ENCODE results near the gene MTO1.
"Not testable (repeated sequence)": the region's sequence is repeated elsewhere in the genome, so short reads cannot be mapped to it uniquely, and the experiment has no call there.

MTO1 gene, protein sequence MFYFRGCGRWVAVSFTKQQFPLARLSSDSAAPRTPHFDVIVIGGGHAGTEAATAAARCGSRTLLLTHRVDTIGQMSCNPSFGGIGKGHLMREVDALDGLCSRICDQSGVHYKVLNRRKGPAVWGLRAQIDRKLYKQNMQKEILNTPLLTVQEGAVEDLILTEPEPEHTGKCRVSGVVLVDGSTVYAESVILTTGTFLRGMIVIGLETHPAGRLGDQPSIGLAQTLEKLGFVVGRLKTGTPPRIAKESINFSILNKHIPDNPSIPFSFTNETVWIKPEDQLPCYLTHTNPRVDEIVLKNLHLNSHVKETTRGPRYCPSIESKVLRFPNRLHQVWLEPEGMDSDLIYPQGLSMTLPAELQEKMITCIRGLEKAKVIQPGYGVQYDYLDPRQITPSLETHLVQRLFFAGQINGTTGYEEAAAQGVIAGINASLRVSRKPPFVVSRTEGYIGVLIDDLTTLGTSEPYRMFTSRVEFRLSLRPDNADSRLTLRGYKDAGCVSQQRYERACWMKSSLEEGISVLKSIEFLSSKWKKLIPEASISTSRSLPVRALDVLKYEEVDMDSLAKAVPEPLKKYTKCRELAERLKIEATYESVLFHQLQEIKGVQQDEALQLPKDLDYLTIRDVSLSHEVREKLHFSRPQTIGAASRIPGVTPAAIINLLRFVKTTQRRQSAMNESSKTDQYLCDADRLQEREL

DNA sequence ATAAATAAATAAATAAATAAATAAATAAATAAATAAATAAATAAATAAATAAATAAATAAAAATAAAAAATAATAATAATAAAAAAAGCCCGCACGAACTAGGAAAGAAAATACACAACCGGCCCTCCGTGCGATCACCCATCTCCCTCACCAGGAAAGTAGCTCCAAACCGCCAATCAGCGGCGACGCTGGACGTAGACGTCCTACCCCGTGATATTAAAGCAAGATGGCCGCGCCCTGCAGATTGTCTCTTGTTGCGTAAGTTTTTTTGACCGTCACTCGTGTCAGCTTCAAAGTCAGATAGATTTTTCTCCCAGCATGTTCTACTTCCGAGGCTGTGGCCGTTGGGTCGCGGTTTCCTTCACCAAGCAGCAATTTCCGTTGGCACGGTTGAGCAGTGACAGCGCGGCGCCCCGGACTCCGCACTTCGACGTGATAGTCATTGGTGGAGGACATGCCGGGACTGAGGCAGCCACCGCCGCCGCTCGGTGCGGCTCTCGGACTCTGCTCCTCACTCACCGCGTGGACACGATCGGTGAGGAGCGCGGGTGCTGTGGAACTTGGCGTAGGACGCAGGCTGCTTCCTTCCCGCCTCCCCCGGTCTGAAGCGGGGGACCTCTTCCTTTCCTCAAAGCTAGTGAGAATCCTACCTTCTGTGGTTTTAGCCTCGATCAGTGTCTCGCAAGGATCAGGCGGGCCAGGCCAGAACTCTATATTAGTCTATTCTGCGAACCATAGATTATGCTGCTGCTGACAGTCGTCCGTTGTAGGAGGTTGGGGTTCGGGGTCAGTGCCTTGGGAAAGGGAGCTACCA is at the start of gene MTO1:
TSS of gene MTO1 (plus strand) at position 201 of the 814 bp plus-strand sequence. CDS start at position 319, 118 bp downstream.
- DNase-seq (ENCODE audit: low read depth, low spot score), result peak; percentile 82

DNA sequence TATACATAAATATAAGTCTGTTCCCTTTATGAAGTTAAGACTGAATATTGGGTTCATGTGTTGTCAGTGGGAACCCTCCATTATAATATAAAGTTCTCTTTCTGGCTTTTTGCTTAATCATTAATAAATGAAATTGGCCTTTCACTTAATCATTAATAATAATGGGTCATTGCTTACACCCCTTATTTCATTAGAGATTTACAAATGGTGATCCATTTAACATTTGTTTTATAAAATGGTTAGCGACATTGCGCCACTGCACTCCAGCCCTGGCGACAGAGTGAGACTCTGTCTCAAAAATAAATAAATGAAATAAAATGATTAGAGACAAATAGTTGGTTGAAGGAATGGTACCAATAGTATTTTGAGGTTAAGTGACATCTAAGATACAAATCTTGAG is 48.4 kb upstream of the MTO1 start:
- DNase-seq (ENCODE audit: low read depth, low spot score), result no peak

DNA sequence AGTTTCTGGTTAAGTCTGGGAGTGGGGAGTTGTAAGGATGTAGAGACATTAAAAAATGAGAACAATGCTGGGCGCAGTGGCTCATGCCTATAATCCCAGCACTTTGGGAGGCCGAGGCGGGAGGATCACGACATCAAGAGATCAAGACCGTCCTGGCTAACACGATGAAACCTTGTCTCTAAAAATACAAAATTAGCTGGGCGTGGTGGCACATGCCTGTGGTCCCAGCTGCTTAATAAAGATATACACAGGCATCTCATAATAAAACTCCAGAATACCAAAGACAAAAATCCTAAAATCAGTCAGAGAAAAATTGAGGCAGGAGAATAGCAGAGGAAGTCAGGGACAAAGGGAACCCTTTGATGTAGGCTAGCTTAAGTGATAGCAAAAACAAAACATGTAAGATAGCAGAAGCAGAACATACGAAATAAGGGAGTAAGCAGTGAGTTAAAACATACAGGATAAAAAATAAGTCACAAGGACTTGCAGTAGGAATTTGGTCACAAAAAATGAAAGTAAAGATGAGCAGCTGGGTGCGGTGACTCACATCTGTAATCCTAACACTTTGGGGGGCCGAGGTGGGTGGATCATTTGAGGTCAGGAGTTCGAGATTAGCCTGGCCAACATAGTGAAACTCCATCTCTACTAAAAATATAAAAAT is 43.3 kb upstream of the MTO1 start:
- DNase-seq (ENCODE audit: low read depth, low spot score), result no peak

DNA sequence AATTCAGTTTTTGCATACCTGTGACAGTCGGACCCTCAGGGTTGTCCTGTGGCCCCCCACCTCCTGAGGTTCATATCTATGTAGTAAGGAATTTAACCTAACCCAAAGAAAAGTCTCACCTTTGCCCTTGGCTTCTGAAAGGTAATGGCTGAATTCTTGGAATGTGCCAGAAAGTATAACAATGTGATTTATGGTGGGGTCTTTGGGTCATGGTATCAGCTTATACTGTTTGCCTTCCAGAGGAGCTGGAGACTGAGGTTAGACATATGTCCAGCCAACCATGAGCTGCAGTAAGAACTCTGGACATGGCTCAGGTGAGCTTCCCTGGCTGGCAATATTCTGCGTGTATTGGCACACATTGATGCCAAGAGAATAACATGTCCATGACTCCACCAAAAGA is 40.0 kb upstream of the MTO1 start:
- DNase-seq (ENCODE audit: low read depth, low spot score), result no peak

DNA sequence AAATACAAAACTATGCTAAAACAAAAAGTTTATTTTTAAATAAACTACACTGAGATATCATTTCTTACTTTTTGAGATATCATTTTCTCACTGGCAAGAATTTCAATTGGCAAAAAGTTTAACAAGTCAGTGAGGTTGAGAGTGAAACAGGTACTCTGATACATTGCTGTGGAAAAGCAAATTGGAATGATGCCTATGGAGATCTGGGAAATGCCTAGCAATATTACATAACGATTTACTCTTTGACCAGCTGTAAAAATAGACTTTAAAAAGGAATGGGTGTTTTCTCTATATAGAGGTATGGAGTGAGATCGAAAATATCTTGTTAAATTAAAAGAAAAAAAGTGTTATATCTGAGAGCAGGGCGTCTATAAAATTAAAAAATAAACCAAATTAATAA is 26.3 kb upstream of the MTO1 start:
- no peak for DNase-seq (ENCODE audit: low read depth, low spot score)

DNA sequence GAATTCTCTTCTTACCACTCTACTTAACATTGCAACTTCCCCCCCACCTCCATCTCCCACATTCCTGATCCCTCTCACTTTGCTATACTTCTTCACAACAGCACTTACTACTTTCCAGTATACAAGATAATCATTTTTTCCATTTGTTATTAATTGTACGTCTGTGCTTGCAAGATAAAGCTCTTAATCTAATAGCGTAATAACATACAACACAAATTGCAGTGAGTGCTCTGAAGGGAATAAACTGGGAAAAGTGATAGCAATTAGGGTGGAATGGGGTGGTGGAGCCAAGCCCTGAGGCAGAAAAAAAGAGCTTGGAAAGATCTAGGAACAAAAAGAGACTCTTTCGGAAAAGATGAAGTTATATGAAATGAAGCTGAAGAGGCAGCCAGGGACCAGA is 18.0 kb upstream of the MTO1 start:
- DNase-seq (ENCODE audit: low read depth, low spot score), result no peak

DNA sequence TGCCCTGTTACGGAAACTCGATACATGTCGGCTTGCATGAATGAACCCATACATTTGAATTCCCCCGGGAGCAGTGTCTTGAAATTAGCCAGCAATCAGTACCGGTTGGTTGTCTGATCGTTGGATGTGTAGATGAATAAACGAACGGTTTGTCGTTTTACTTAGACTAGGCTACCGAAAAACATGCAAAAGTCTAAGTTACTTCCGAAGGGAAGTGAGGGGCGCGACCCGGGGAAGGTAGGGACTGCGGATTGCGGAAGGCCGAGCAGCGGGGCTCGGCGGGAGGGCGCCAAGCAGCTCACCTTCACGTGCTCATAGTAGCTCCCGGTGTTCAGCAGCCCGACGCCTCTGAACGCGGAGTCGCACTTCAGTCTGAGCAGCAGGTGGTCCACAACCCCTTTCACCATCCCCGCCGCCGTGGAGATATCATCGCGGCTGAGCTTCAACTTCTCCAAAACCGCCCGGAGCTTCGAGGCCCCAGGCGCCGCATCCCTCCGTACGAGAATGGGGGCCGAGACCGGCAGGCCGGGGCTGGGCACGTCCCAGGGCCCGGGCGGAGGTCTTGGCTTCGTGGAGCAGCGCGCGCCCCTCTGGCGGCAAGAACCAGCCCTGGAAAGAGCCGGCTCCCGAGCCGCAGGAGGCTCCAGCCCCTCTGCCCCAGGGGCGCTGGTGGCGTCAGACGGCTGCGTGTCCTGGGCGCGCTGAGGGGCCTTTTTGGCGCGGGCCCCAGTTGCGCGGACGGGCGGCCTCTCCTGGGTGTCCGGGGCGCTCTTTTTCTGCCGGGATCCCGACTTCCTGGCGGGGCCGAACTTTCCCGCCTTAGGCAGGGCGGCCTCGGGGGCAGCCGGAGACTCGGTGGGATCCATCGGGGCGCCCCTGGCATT is 10.1 kb upstream of the MTO1 start:
- peak; percentile 78 for DNase-seq (ENCODE audit: low read depth, low spot score)

DNA sequence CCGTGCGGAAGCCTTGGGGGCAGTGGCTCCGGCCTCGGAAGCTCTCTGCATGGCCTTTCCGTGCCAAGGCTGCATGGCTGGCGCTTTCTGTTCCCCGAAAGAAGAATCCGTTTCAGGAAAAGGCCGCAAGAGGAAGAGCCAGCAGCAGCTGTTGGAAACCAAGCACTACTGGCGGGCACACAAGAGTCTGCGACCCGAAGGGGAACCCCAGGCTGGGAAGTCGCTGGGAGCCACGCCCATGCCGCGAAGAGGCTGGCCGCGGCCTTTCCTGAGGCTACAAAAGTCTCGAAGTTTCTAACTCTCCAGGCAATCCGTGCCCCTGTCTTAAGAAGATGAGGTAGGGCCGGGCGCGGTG is 9.5 kb upstream of the MTO1 start, which contains the start of gene CGAS:
TSS of gene CGAS (minus strand) at position 191 of the 355 bp plus-strand sequence. CDS start at position 75, 116 bp downstream.
- no peak for DNase-seq (ENCODE audit: low read depth, low spot score)

DNA sequence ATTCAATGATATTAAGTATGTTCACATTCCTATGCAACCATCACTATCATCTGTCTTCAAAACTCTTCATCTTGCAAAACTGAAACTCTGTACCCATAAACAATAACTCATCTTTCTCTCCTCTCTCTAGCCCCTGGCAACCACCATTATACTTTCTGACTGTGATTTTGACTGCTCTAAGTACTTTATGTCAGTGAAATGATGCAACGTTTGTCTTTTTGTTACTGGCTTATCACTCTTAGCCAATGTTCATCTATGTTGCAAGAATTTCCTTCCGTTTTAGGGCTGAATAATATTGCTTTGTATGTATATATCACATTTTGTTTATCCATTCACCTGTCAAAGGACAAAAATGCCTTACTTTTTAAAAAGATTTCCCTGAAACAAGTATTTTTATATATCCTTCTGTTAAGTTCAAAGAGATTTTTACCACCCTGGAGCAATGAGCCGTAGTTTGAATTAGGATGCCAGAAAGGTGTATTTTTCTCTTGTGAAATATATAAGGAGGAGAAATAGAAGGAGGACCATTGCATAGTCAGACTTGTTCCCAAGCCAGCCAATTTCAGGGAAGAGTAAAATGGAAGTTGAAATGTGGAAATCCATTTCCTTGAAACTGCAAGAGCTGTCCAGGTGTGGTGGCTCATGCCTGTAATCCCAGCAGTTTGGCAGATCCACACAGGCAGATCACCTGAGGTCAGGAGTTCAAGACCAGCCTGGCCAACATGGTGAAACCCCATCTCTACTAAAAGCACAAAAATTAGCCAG is 5.5 kb upstream of the MTO1 start:
- DNase-seq (ENCODE audit: low read depth, low spot score), result no peak

DNA sequence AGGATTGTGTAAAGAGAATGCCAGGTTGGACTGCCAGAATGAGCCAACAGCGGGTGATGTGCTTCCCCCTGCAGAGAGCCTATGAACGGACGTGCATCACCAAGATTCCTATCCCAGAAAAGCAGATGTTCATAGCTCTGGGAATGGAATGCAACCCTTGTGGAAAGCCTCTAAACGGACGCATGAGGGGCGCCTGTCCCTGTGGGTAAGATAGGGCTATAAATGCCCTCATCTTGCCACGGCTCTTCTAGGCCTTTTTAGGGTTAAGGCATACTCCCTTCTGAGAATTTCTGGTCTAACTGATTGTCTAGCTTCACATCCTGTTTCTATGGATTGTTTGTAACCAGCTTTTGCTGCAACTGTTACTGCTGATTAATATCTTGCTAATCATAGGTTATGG is 2.1 kb upstream of the MTO1 start:
- DNase-seq (ENCODE audit: low read depth, low spot score), result not testable (repeated sequence)

DNA sequence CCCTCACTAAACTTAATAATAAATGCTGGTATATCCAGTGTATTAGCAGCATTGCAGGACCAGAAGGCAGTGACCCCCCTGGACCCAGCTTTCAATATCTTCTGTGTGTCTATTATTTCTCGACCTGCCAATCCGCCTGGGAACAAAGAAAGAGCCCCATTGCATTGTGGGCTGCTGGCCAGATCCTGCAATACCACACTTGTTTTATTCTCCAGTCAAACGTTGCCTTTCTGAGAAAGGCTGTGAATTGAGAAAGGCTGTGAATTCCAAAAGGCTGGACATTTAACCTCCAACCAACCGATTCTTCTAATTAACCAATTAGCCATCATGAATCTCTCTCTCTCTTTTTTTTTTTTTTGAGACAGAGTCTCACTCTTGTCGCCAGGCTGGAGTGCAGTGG is 1.5 kb upstream of the MTO1 start:
- DNase-seq (ENCODE audit: low read depth, low spot score), result no peak

DNA sequence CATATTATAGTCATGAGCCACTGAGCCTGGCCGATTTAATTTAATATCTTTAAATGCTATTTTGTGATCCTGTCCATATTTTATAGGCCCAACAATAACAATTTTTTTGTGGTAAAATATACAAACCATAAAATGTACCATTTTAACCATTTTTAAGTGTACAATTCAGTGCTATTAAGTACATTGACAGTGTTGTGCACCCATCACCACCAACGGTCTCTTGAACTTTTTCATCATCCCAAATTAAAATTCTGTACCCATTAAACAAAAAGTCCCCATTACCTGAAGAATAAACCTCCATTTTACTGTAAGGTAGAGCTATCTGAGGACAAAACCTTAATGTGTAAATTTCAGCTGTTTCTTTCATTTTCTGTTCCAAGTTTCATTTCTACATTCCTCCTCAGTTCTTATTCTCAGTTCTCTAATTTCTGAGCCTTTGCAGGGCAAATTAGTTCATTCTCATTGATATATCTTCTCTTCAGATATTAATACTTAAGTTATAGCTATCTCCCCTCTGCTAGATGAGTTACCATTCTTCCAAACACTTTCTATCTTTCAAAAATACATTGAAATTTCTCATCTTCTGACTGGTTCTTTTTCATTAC is 10.3 kb downstream of the MTO1 start:
- no peak for DNase-seq (ENCODE audit: low read depth, low spot score)

DNA sequence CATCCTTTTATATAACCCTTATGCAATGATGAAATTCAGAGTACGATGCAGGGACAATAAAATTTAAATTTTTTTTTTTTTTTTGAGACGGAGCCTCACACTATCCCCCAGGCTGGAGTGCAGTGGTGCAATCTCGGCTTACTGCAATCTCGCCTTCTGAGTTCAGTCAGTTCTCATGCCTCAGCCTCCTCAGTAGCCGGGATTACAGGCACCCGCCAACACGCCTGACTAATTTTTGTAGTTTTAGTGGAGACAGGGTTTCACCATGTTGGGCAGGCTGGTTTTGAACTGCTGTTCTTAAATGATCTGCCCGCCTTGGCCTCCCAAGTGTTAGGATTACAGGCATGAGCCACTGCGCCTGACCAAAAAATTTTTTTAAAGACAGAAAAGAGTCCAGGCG is 15.2 kb downstream of the MTO1 start:
- DNase-seq (ENCODE audit: low read depth, low spot score), result no peak

DNA sequence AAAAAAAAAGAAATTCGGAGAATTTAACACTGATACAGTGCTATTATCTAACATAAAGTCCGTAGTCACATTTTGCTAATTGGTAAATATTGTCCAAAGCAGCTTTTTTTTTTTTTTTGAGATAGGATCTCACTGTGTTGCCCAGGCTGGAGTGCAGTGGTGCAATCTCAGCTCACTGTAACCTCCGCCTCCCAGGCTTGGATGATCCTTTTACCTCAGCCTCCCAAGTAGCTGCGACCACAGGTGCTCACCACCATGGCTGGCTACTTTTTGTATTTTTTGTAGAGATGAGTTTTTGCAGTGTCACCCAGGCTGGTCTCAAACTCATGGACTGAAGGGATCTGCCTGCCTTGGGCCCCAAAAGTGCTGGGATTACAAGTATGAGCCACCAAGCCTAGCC is 15.9 kb downstream of the MTO1 start:
- no peak for DNase-seq (ENCODE audit: low read depth, low spot score)

DNA sequence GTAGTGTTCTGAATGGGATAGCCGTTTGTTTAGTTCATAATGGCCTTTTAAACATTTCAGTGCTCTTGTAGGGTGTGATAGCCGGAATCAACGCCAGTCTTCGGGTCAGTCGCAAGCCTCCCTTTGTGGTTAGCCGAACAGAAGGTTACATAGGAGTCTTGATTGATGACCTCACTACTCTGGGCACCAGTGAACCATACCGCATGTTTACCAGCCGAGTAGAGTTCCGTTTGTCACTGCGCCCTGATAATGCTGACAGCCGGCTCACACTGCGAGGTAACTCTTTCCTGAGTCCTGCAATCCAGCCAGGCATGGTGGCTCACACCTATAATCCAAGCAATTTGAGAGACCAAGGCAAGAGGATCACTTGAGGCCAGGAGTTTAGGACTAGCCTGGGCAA is 20.4 kb downstream of the MTO1 start:
- no peak for DNase-seq (ENCODE audit: low read depth, low spot score)

DNA sequence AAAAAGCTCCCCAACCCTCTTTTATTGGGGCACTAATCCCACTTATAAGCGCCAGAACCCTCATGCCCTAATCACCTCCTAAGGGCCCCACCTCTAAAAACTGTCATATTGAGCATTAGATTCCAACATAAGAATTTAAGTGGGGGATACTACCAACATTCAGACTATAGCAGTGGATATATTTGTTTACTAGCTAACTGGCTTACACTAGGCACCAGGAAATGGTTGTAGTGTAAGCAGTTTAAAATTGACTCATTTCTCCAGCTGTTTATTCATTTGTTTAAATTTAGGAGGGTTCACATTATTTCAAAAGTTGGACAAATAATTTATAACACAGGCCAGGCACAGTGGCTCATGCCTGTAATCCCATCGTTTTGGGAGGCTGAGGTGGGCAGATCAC is 22.9 kb downstream of the MTO1 start:
- no peak for DNase-seq (ENCODE audit: low read depth, low spot score)

DNA sequence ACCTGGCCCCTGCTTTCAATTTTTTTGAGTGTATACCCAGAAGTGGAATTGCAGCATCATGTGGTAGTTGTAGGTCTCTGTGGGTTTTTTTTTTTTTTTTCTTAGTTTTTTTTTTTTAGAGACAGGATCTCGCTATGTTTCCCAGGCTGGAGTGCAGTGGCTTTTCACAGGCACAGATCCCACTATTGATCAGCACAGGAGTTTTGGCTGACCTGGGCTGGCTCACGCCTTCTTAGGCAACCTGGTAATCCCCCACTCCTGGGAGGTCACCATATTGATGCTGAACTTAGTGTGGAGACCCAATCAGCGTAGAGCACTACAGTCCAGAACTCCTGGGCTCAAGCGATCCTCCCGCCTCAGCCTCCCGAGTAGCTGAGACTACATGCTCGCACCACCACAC is 25.9 kb downstream of the MTO1 start:
- DNase-seq (ENCODE audit: low read depth, low spot score), result no peak

DNA sequence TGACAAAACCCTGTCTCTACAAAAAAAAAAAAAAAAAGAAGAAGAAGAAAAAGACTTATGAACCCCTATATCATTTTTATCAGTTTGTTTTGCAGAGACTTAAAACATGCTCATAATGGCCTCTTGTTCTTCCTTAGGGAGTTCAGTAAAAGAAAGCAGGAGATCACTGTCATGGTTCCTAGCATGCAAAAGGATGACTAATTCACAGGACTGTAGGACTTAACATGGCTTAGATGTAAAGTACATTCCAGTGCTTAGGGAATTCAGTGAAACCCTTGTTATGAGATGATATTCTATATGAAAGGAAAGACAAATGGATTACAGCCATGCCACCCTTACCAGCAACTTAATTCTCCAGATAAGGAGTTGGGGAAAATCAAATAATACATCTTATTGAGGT is 29.8 kb downstream of the MTO1 start:
- DNase-seq (ENCODE audit: low read depth, low spot score), result no peak

DNA sequence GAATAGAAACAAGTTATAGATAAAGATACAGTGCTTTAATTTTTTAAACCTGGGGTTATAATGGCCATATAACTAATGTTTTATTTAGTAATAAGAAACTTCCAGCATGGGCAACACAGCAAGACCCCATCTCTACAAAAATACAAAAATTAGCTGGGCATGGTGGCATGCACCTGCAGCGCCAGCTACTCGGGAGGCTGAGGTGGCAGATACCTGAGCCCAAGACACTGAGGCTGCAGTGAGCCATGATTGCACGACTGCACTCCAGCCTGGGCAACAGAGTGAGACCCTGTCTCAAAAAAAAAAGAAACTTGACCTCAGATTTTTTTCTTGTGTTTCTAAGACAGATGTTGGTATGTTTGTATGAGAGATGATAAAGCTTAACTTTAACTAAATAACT is 36.4 kb downstream of the MTO1 start:
- DNase-seq (ENCODE audit: low read depth, low spot score), result no peak
